Kidney tubule cell (primary cell): ENCODE data around the gene SPINT4.
A peak's percentile ranks its signal among the peaks of the same experiment; 100 is the strongest.

Source experiments
- DNase-seq: peaks from one replicate; pipeline ENCODE4 v3.0.0-alpha.2; 2018; ENCODE audit warnings: low spot score

Gene SPINT4

DNA sequence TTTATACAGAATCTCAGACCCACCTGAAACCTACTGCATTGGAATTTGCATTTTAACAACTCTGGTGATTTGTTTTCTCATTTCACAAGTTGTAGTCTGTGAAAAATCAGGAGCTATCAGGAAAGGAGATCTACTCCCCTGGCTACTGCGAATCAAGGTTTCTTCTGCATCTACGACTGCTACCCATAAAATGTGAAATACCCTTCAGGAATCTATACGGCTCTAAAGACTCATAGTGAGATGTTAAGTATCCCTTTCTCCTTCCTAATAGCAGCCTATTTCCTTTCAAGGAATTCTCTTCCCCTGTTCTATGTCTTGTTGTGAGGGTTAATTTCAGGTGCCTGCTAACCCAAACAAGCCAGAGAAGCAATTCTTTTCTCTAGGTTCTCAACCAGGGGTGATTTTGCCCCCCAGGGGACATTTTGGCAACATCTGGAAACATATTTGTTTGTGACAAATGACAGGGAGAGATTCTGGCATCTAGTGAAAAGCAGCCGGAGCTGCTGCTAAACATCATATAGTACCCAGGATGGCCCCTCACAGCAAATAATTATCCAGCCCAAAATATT is 43.2 kb downstream of the SPINT4 start:
- DNase-seq, result no peak

DNA sequence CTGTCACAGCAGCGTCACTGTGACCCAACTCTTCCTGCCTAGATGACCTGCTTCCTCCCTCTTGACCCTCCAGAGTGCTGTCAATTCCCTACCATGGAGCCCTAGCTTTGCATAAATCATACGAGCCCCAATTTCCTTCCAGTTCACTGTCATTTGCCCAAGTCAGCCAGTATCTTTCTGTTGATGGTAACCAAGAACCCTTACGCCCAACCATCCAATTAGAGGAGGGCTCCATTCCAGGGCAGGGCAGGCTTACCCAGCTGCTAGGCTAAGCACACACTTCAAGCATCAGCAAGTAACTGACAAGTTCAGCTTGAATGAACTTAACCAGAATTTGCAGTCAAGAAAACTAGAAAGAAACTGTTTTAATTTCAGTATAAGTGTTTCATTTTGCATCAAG is 43.8 kb downstream of the SPINT4 start:
- DNase-seq, result no peak

DNA sequence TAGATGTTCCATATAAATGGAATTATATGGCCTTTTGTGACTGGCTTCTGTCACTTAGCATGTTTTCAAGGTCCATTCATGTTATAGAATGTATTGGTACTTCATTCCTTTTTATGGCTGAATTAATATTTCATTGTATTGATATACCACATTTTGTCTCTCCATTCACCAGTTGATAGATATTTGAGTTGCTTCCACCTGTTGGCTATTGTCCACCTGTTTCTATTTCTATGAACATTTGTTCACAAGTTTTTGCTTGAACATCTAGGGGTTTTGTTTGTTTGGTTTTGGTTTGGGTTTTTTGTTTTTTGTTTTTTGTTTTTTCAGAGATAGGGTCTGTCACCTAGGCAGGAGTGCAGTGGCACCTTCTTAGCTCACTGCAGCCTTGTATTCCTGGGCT is 46.3 kb downstream of the SPINT4 start:
- DNase-seq, result no peak

DNA sequence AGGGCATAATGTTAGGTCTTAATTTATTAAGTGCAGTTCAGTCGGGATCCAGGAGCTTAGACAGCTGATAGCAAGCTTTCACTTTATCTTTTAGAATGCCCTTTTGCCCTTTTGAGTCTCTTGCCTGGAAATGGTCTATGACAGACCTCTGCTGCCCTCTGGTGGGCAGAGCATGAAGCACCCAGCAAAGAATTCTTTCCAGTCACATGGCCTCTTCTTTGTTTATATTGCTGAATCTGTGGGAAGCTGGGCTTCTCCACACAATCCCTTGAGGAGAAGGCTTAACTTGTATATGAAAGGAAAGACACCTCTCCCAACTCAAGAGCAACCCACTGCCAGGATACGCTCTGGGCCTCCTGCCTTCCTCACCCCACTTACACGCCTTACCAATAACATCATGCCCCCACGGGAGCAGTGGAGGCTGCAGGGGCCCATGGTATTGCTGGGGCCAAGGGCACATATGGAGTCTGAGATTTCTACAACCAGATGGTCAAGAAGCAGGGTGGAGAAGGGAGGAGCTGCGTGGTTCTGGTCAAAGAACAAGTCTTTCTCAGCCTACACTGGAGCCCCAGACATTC is 49.1 kb downstream of the SPINT4 start:
- peak; percentile 78 for DNase-seq

DNA sequence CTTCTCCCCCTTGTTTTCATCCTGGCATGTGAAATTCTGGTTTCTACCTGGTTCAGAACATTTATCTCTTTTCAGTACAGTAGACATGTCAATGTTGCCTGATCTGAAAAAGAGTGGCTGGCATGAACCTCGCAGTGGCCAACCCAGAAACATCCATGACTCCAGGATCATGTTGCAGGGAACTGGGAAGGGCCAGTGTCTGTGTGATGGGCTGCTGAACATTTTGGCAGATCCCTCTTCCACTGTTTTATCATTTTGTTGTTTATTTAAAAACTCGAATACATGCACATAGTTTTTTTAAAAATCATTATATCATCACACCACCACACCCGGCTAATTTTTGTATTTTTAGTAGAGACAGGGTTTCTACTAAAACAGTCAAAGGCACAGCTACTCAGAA is 50.5 kb downstream of the SPINT4 start:
- no peak for DNase-seq

DNA sequence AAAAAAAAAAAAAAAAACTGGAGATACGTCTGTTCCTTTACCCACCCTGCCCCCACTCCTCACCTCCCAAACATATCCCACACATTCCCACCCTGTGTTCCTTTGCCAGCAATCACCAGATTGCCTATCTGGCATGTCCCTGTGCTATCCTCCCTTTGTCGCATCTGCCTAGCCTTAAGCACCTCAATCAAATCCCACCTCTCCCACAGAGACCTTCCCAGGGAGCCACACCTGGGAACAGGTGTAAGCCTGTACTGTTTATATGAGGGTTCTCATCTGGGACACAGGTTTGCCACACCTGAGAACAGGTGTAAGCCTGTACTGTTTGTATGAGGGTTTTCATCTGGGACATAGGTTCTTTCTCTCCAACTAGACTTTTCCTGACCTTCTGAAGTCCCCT is 52.8 kb downstream of the SPINT4 start:
- DNase-seq, result no peak

DNA sequence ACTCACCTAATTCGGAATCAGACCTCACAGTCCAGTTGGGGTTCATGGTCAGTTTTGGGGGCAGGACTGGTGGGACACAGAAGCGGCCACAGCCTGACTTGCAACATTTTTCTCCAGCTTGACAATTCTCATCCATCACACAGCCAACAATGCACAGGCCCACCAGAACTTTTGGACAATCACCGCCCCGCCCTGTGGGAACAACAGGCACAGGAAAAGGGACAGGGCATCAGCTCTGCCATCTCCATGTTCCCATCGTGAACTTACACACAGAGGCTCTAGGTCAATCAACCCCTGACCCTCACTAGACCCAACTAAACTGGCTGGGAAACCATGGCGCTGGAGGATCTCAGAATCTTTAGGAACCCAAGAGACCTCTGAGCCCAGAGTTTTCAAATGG is 53.3 kb downstream of the SPINT4 start:
- DNase-seq, result no peak
